Adipocyte (in vitro differentiated cells): ENCODE data around the gene ZNF768.
A peak's percentile ranks its signal among the peaks of the same experiment; 100 is the strongest.
"Not testable (repeated sequence)": the region's sequence is repeated elsewhere in the genome, so short reads cannot be mapped to it uniquely, and the experiment has no call there.

Source experiments
- DNase-seq: peaks from one replicate; pipeline ENCODE4 v3.0.0-alpha.2; 2015; ENCODE audit warnings: low read depth
- H3K27me3 ChIP-seq: replicated peaks from 2 replicates; pipeline ENCODE4 v1.7.0; 2013; ENCODE audit warnings: mild to moderate bottlenecking, low read length, moderate library complexity; ENCODE audit not compliant: control insufficient read depth, insufficient read depth
- H3K36me3 ChIP-seq: 2 replicates; pipeline ENCODE4 v1.7.0; 2013; ENCODE audit warnings: low read length, mild to moderate bottlenecking, moderate library complexity; ENCODE audit not compliant: control insufficient read depth, insufficient read depth, severe bottlenecking
- H3K4me1 ChIP-seq: 2 replicates; pipeline ENCODE4 v1.7.0; 2013; ENCODE audit warnings: mild to moderate bottlenecking, low read length, moderate library complexity; ENCODE audit not compliant: control insufficient read depth, insufficient read depth
- H3K4me3 ChIP-seq: 2 replicates; pipeline ENCODE4 v1.7.0; 2013; ENCODE audit warnings: mild to moderate bottlenecking, low read length, moderate library complexity
- H3K9ac ChIP-seq: 2 replicates; pipeline ENCODE4 v1.7.0; 2013; ENCODE audit warnings: mild to moderate bottlenecking, low read length, moderate library complexity
- H3K9me3 ChIP-seq: 2 replicates; pipeline ENCODE4 v1.7.0; 2013; ENCODE audit warnings: mild to moderate bottlenecking, low read length, moderate library complexity; ENCODE audit not compliant: control insufficient read depth

Gene ZNF768

DNA sequence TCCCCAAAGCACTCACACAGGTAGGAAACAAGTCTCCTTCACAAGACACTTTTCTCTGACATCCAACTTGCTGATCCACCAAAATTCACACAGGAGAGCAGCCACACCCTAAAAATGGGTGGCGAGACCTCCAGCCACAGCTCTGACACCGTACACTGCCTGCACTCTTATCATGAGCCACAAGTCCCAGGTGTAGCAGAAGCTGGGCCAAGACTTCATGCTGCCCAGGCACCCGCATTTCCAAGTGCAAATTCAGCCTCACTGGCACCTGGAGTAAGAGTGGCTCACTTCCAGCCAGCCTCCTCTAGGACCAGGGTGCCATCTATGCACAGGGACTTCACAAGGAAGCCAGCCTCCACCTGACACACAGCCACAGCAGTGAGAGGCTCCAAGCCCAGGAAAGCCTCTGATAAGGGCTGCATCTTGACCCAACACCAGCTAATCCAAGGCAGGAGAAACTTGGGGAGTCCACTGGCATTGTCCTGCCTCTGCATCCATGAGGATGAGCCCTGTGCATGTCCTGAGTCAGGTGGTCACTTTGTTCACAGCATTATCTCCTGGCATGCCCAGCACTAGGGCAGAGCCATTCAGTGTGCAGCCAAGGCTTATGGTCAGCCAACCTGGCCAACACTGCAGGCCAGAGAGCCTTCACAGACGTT, 2.6 kb upstream of the ZNF768 start:
- DNase-seq: no peak

DNA sequence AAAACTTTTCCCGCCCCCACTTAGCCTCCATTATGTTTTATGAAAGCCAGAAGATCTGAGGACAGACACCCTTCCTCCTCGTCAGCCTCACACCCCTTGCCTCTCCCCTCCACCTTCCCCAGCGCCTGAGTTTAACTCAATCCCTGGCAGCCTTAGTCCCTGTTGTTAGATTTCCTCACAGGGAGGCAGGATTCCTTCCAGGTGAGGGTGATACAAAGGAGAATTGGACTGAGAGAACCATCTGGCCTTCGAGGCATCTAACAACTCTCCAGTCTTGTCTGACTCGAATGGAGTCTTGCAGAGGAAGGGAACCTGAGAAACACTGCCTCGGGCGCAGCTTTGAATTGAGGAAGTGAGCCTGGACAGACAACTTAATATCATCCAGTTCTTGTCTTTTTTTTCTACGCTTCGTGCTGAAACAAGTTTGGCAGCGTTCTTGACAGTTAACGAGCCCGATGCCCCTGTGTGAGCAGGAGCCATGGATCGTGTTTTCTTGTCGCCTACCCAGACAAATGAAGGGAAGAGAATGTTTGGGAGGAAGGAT, 1.3 kb upstream of the ZNF768 start:
- no peaks in the 10 kb centered on the region for H3K27me3 ChIP-seq
- no peak for DNase-seq
- H3K4me3 ChIP-seq: peak overlapping the region; percentile 87
- no peaks in the 10 kb centered on the region for H3K9me3 ChIP-seq
- H3K36me3 ChIP-seq: peaks cover 11% of the 10 kb centered on the region
- H3K9ac ChIP-seq: peak overlapping the region; percentile 73
- H3K4me1 ChIP-seq: peaks cover 27% of the 10 kb centered on the region

More for the DNA sequence above, 2.6 kb upstream of the ZNF768 start:
- Histone ChIP-seq H3K9ac (peak overlapping the region; percentile 27), H3K36me3 (peaks cover 11% of the 10 kb centered on the region), H3K9me3 (no peaks in the 10 kb centered on the region), H3K27me3 (no peaks in the 10 kb centered on the region), H3K4me1 (peaks cover 31% of the 10 kb centered on the region), H3K4me3 (no peak overlapping the region)

DNA sequence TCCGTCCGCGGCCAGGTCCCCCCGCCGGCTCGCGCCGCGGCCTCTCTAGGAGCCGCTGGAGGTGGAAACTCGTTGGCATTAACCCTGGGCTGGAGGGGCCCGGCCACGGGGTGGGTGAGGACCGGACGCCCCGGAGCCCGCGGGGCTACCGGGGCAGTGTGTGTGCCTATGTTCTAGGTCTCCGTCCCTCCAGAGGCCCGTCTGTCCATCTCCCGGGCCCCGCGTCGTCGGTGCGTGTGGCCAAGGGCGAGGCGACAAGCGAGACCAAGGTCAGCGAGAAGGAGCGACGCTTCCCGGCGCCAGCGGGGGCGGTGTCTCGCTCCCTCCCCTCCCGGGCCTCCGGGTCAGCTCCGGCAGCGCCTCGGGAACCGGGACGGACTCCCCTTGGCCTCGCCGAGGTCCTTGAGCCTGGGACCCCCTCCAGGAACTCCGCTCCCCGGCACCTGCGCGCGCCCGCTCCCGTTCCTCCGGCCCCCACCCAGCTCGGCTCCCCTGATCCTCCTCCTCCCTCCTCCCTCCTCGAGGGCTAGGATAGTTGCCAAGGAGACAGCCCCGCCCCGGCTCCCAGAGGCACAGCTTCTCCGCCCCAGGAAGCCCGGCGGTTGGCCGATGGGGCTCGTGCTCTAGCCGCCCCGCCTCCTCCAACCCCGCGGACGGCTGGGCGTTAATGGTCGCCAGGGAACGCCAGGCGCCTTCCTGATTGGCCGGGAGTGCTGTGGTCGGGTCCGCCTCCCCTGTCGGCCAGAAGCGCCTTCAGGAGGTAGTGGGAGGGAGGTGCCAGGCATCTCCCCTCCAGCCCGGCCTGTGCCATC, 663 bp upstream of the ZNF768 start:
- Histone ChIP-seq H3K9ac (peak overlapping the region; percentile 96), H3K4me3 (peak overlapping the region; percentile 87), H3K27me3 (no peaks in the 10 kb centered on the region), H3K36me3 (peaks cover 11% of the 10 kb centered on the region), H3K4me1 (peaks cover 27% of the 10 kb centered on the region), H3K9me3 (no peaks in the 10 kb centered on the region)
- peak; percentile 99 for DNase-seq

DNA sequence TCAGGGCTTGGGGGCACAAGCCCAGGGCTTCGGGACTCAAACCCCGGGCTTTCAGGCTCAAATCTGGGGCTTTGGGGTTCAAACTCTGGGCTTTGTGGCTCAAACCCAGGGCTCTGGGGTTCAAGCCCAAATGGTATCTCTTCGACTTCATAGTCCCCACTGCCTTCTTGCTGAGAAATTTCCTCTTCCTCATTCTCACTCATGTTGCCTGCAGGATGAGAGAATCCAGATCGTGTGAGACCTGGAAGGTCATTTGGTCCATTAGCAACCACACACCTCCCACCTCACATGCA, 576 bp downstream of the ZNF768 start:
- Histone ChIP-seq H3K27me3 (no peaks in the 10 kb centered on the region), H3K9ac (peak overlapping the region; percentile 86), H3K9me3 (no peaks in the 10 kb centered on the region), H3K4me1 (peaks cover 27% of the 10 kb centered on the region), H3K36me3 (peaks cover 7% of the 10 kb centered on the region), H3K4me3 (peak overlapping the region; percentile 84)
- no peak for DNase-seq

DNA sequence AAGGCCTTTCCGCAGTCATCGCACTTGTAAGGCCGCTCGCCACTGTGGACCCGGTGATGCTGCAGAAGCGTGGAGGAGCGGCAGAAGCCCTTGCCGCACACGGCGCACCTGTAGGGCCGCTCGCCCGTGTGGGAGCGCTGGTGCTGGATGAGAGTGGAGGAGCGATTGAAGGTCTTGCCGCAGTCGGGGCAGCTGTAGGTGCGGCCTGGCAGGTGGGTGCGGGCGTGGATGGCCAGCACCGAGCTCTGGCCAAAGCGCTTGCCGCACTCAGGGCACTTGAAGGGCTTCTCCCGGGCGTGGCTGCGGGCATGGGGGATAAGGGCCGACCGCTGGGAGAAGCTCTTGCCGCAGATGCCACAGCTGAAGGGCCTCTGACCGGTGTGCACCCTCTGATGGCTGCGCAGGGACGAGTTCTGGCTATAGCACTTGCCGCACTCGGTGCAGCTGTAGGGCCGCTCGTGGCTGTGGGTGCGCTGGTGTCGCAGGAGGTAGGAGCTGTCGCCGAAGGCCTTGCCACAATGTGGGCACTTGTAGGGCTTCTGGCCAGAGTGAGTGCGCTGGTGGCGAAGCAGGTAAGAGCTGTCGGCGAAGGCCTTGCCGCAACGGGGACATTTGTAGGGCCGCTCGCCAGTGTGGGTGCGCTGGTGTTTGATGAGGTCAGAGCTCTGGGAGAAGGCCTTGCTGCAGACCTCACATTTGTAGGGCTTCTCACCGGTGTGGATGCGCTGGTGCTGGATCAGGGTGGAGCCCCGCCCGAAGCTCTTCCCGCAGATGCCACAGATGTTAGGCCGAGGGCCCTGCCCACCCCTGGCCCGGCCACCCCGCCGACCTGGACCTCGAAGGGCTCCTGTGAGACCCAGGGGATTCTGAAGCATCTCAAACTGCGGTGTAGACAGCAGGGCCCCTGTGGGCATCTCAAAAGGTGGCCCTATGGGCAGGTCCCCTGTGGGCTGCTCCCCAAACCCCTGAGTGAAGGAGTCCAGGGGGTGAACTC, 1.5 kb downstream of the ZNF768 start:
- no peak for DNase-seq
- Histone ChIP-seq H3K36me3 (peaks cover 7% of the 10 kb centered on the region), H3K27me3 (no peaks in the 10 kb centered on the region), H3K4me3 (no peak overlapping the region), H3K9ac (no peak overlapping the region), H3K9me3 (no peaks in the 10 kb centered on the region), H3K4me1 (peaks cover 20% of the 10 kb centered on the region)

DNA sequence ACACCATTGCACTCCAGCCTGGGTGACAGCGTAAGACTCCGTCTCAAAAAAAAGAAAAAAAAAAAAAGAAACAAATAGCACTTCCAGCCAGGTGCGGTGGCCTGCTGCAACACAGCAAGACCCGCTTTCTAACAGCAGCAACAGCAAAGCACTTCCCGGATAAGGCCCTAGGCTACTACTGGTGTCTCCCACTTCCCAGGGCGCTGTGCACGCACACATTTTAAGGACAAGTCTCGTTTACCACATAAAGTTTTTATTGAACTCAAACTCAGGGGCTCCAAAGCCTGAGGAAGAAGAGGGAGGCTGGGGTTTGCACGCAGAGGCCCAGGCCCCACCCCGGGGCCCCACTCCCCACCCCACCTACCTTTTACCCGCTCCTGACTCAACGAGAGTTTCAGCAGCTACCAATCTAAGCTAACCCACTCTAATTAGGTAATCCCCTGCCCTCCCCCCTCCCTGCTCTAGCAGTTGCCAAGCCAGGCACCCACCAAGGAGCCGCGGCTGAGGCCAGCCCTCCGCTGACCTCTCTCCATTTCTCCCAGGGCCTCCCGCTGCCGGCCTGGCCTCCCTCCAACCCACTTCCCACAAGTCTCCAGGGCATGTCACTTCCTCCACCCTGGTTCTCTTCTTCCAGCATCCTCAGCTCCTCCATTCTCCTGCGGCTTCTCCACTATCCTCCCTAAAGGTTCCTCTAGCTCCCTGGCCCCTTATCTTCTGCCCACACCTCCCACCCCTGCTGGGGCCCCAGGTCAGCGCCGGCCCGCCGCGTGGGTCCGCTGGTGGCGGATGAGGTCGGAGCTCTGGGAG, 2.4 kb downstream of the ZNF768 start:
- H3K9me3 ChIP-seq: no peaks in the 10 kb centered on the region
- H3K4me3 ChIP-seq: no peak overlapping the region
- peaks cover 12% of the 10 kb centered on the region for H3K4me1 ChIP-seq

DNA sequence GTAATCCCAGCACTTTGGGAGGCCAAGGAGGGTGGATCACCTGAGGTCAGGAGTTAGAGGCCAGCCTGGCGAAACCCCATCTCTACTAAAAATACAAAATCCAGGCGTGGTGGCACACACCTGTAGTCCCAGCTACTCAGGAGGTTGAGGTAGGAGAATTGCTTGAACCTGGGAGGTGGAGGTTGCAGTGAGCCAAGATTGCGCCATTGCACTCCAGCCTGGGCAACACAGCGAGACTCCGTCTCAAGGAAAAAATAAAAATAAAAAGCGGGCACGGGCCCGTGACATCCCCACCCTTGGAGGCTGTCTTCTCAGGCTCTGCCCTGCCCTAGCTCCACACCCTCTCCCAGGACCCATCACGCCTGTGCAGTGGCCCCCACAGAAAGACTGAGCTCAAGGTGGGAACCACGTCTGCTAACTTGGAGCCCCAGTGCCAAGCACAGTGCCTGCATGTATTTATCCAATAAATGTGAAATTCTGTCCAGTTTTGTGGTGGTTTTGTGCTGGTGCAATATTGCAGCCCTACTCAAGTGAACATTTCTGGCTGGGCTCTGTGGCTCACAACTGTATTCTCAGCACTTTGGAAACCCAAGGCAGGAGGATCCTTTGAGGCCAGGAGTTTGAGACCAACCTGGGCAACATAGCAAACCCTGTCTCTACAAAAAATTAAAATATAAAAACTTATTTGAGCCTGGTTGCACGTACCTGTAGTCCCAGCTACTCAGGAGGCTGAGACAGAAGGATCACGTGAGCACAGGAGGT, 3.5 kb downstream of the ZNF768 start:
- DNase-seq, H3K9ac ChIP-seq, H3K9me3 ChIP-seq, H3K4me3 ChIP-seq, H3K27me3 ChIP-seq, H3K4me1 ChIP-seq, H3K36me3 ChIP-seq: not testable (repeated sequence)

More for the DNA sequence above, 2.4 kb downstream of the ZNF768 start:
- Histone ChIP-seq H3K9ac (no peak overlapping the region), H3K36me3 (peaks cover 7% of the 10 kb centered on the region), H3K27me3 (no peaks in the 10 kb centered on the region)
- no peak for DNase-seq

DNA sequence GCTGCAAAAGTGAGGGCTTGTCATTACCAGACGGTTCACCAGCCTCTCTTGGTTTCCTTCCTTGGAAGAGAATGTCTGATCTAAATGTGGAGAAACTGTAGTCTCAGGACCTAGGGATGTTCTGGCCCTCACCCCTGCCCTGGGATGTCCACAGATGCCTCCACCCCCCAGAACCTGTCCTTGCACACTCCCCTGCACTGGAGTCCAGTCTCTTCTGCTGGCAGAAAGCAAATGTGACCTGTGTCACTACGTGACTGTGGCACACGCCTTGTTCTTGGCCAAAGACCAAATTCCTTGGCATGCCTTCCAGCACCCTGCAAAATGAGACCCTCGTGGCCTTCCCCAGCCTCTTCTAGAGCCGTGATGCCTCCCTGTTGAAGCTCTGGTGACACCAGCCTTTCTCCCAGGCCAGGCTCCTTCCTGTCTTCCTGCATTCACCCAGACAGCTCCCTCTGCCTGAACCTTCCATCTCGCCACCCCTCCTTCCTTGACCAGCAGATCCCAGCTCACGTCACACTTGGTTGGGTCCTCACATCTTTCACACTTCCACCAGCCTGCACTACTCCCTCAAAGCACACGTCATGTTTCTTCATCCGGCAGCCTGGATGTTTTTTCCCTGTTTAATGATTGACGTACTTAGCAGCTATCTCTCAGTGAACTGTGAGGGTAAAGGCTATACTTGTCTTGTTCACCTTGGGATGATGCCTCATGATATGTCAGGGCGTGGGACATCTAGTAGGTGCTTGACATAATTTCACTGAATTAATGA, 4.3 kb downstream of the ZNF768 start:
- Histone ChIP-seq H3K9me3 (no peaks in the 10 kb centered on the region), H3K4me3 (no peak overlapping the region), H3K4me1 (peaks cover 5% of the 10 kb centered on the region), H3K36me3 (peaks cover 7% of the 10 kb centered on the region), H3K27me3 (peaks cover 6% of the 10 kb centered on the region), H3K9ac (no peak overlapping the region)
- no peak for DNase-seq

DNA sequence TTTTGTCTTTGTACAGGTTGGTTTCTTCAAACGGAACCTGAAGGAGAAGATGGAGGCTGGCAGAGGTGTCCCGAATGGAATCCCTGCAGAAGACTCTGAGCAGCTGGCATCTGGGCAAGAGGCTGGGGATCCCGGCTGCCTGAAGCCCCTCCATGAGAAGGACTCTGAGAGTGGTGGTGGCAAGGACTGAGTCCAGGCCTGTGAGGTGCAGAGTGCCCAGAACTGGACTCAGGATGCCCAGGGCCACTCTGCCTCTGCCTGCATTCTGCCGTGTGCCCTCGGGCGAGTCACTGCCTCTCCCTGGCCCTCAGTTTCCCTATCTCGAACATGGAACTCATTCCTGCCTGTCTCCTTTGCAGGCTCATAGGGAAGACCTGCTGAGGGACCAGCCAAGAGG, 4.9 kb downstream of the ZNF768 start:
- Histone ChIP-seq H3K27me3 (peaks cover 12% of the 10 kb centered on the region), H3K9me3 (no peaks in the 10 kb centered on the region), H3K36me3 (peaks cover 7% of the 10 kb centered on the region), H3K4me1 (peaks cover 5% of the 10 kb centered on the region), H3K4me3 (no peak overlapping the region), H3K9ac (no peak overlapping the region)
- no peak for DNase-seq
